Upper lobe of right lung (tissue), 1 donor: ENCODE data around the gene RBM23. TPM values are rescaled to one million over a fixed set of nuclear protein-coding genes. Genes with fewer than 3 reads are reported as not detected.

Source experiments
- ATAC-seq: fragments of 200-7000 bp; cut with Tn5 transposase; one replicate; pipeline ENCODE4 v1.9.1; 2020; ENCODE audit warnings: mild to moderate bottlenecking, moderate library complexity
- DNase-seq: peaks from one replicate; pipeline ENCODE4 v3.0.0-alpha.2; 2020
- H3K27ac ChIP-seq: fragments of 200-600 bp; one replicate; pipeline ENCODE4 v1.8.0; 2022
- H3K27me3 ChIP-seq: fragments of 200-600 bp; one replicate; pipeline ENCODE4 v1.8.0; 2022; ENCODE audit warnings: mild to moderate bottlenecking
- H3K36me3 ChIP-seq: fragments of 200-600 bp; one replicate; pipeline ENCODE4 v1.8.0; 2022
- H3K4me1 ChIP-seq: fragments of 200-600 bp; one replicate; pipeline ENCODE4 v1.8.0; 2022
- H3K4me3 ChIP-seq: fragments of 200-600 bp; one replicate; pipeline ENCODE4 v1.8.0; 2022; ENCODE audit warnings: mild to moderate bottlenecking
- H3K9me3 ChIP-seq: fragments of 200-600 bp; one replicate; pipeline ENCODE4 v1.8.0; 2022
- intact Hi-C: fragments of 100-400 bp; cut with DNase I; formaldehyde crosslinking; loops from one replicate; pipeline ENCODE4 v1.11.0; 2022
- total RNA-seq: library from RNA; stranded (reverse); fragmentation: NEBNext Ultra II Directional; extraction: Animal tissue kit (Norgen Biotek cat#: 25700); gene quantifications from one replicate; pipeline ENCODE4 v1.2.1, GENCODE V29; 2021
- TF ChIP-seq, protein P1 (sequence below): fragments of 200-600 bp; IDR thresholded peaks from one replicate; pipeline ENCODE4 v1.8.0; 2022; ENCODE audit warnings: antibody characterized with exemption
- donor health status: DM: no; HTN: yes; CAD: no; lungs with severe emphysema.

Gene RBM23
- total RNA-seq, 1 donor from 2014 or later, result 83.5 TPM

DNA sequence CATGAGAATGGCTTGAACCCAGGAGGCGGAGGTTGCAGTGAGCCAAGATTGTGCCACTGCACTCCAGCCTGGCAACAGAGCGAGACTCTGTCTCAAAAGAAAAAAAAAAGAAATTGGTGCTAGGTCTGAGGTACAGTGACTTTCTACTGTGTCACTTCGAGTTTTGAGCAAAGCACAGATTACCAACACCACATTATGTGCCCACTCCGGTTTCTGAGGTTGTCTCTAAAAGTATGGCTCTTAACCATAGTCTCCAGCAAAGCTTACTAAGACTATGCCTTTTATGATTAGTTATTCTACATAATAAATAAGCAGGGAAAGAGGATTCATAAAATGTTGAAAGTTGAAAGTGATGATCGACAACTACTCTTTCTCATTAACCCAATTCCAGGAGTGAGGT lies 8.0 kb downstream of the RBM23 start:
- DNase-seq (no peak), ATAC-seq (no peak)
- Histone ChIP-seq H3K4me3 (no peak overlapping the region), H3K27ac (no peak overlapping the region), H3K4me1 (peaks cover 8% of the 10 kb centered on the region), H3K9me3 (no peaks in the 10 kb centered on the region), H3K27me3 (no peaks in the 10 kb centered on the region), H3K36me3 (peaks cover 55% of the 10 kb centered on the region)
- intact Hi-C loops, result no loop called here
- TF ChIP-seq, protein P1, sequence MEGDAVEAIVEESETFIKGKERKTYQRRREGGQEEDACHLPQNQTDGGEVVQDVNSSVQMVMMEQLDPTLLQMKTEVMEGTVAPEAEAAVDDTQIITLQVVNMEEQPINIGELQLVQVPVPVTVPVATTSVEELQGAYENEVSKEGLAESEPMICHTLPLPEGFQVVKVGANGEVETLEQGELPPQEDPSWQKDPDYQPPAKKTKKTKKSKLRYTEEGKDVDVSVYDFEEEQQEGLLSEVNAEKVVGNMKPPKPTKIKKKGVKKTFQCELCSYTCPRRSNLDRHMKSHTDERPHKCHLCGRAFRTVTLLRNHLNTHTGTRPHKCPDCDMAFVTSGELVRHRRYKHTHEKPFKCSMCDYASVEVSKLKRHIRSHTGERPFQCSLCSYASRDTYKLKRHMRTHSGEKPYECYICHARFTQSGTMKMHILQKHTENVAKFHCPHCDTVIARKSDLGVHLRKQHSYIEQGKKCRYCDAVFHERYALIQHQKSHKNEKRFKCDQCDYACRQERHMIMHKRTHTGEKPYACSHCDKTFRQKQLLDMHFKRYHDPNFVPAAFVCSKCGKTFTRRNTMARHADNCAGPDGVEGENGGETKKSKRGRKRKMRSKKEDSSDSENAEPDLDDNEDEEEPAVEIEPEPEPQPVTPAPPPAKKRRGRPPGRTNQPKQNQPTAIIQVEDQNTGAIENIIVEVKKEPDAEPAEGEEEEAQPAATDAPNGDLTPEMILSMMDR, result no peak

DNA sequence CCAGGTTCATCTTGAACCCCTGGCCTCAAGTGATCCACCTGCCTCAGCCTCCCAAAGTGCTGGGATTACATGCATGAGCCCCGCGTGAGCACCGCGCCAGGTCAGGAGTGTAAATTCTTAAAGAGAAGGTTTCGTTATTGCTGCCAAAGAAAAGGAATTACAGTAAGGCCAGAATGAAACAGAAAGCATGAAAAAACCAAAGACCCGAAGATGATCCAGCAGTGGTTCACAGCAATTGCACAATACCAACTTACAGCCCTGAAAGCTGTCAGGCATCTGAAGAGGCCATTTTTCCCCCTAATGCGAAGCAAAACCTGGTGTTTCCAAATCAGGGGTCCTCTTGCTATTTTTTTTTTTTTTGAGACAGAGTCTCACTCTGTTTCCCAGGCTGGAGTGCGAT lies 10.3 kb downstream of the RBM23 start:
- Histone ChIP-seq H3K27ac (no peak overlapping the region), H3K27me3 (no peaks in the 10 kb centered on the region), H3K4me3 (no peak overlapping the region), H3K9me3 (no peaks in the 10 kb centered on the region), H3K4me1 (no peaks in the 10 kb centered on the region), H3K36me3 (peaks cover 78% of the 10 kb centered on the region)
- ATAC-seq (peak; percentile 30), DNase-seq (no peak)
- intact Hi-C loops, result no loop called here
- TF ChIP-seq, protein P1, result no peak

DNA sequence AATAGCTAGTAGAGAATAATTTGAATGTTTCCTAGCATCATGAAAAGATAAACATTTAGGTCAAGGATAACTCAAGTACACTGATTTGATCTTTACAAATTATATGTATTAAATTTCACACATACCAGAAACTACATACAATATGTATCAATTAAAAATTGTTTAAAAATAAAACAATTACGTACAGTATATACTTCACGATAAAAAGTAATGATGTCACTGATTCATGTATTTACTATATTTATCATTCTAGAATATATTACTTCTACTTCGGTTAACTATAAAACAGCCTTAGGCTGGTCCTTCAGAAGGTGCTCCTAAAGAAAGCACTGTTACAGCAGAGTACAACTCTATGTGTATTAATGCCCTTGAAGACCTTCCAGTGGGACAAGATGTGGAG lies 11.5 kb downstream of the RBM23 start:
- H3K27ac ChIP-seq, result no peak overlapping the region
- peaks cover 90% of the 10 kb centered on the region for H3K36me3 ChIP-seq
- DNase-seq (no peak), ATAC-seq (no peak)
- TF ChIP-seq, protein P1, result no peak
- no peaks in the 10 kb centered on the region for H3K4me1 ChIP-seq
- intact Hi-C loops, result no loop called here
- no peaks in the 10 kb centered on the region for H3K27me3 ChIP-seq
- H3K4me3 ChIP-seq, result no peak overlapping the region
- no peaks in the 10 kb centered on the region for H3K9me3 ChIP-seq

DNA sequence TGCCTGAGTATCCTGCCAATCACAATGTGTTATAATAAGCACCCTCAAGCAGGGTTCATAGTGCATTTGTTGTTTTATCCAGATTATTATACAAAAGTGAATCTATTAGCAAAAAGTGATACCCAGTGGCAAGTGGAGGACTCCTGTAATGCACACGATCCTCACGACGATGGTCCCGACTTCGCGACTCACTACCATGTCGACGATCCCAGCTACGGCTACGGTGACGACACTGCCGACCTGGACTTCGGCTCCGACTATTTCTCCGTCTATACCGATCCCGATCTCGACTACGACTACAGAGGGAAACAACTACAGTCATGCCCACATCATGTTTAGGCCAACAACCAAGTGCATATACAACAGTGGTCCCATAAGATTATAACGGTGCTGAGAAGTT lies 12.9 kb downstream of the RBM23 start:
- Histone ChIP-seq H3K4me1 (no peaks in the 10 kb centered on the region), H3K36me3 (peaks cover 98% of the 10 kb centered on the region), H3K27ac (no peak overlapping the region), H3K4me3 (no peak overlapping the region), H3K9me3 (no peaks in the 10 kb centered on the region), H3K27me3 (no peaks in the 10 kb centered on the region)
- TF ChIP-seq, protein P1, result no peak
- no peak for DNase-seq
- ATAC-seq, result no peak
- intact Hi-C loops, result no loop called here

DNA sequence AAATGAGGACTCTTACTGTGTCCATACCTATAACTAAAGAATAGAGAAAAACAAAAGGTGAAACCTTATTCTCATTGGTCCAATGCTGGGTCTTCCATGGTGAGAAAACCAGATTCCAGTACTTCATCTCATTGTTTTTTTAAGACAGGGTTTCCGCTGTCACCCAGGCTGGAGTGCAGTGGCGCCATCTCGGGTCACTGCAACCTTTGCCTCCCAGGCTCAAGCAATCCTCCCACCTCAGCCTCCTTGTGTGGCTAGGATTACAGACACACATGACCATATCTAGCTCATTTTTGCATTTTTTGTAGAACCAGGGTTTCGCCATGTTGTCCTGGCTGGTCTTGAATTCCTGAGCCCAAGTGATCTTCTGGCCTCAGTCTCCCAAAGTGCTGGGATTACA lies 13.3 kb downstream of the RBM23 start:
- no peak for ATAC-seq
- peaks cover 98% of the 10 kb centered on the region for H3K36me3 ChIP-seq

DNA sequence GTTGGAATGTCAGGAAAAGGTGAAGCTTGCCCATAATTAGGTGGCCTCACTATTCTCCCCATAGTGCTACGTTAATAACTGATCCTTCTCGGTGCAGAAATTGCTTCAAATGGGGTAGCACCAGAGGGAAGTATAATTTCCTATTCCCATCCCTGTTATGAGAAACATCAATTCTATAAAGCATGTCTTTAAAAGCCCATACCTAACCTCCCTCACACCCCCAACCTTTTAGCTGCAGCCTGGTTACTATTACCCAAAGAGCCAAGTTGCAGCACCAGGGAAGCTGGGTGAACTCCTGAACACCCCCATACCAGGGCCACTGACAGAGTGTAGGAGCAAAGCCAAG lies 15.2 kb downstream of the RBM23 start:
- H3K9me3 ChIP-seq, result no peaks in the 10 kb centered on the region
- no peak overlapping the region for H3K4me3 ChIP-seq
- H3K36me3 ChIP-seq, result peaks cover 87% of the 10 kb centered on the region
- DNase-seq (no peak), ATAC-seq (no peak)
- intact Hi-C loops, result no loop called here
- H3K27me3 ChIP-seq, result no peaks in the 10 kb centered on the region
- TF ChIP-seq, protein P1, result no peak
- H3K27ac ChIP-seq, result no peak overlapping the region
- H3K4me1 ChIP-seq, result no peaks in the 10 kb centered on the region

More for the DNA sequence above, 13.3 kb downstream of the RBM23 start:
- Histone ChIP-seq H3K4me1 (no peaks in the 10 kb centered on the region), H3K9me3 (no peaks in the 10 kb centered on the region), H3K27ac (no peak overlapping the region), H3K4me3 (no peak overlapping the region), H3K27me3 (no peaks in the 10 kb centered on the region)
- TF ChIP-seq, protein P1, result no peak
- no peak for DNase-seq
- intact Hi-C loops, result no loop called here
